Measurements from ENCODE around the gene UBD.

Gene UBD

DNA sequence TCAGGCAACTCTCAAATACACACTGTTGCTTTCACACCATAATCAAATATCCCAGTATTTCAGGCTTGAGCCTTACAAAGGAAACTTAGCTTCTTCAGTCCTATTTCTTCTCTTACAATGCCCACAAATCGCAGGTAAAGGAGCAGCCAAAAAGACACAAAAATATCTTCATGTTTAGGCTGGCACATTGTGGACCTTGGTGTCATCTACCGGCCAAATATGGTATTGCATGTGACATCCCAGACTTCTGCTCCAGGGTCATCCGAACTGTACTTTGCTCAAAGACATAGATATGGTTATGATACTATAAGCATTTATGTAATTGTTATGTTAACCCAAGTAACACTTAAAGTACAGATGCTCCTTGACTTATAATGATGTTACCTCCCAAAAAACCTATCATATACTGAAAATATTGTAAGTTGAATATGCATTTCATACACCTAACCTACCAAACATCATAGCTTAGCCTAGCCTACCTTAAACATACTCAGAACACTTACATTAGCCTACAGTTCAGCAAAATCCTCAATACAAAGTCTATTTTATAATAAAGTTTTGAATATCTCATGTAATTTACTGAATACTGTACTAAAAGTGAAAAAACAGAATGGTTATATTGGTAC is 30.0 kb upstream of the UBD start:
- TF ChIP-seq TAF1 (IDR thresholded peaks at IDR 0.05; ENCODE audit: low read depth), result no peak
- no peak for TF ChIP-seq EGR1 (IDR thresholded peaks at IDR 0.05)
- no peak for TF ChIP-seq CREB1 (IDR thresholded peaks at IDR 0.05; ENCODE audit: low read depth)
- no peak for TF ChIP-seq ZBTB7A (IDR thresholded peaks at IDR 0.05; ENCODE audit: low read depth)
- no peak for TF ChIP-seq EP300 (IDR thresholded peaks at IDR 0.05; ENCODE audit: borderline replicate concordance)
- peak; percentile 93 for TF ChIP-seq RAD21 (IDR thresholded peaks at IDR 0.05; ENCODE audit: low read depth)
- TF ChIP-seq, protein P1, sequence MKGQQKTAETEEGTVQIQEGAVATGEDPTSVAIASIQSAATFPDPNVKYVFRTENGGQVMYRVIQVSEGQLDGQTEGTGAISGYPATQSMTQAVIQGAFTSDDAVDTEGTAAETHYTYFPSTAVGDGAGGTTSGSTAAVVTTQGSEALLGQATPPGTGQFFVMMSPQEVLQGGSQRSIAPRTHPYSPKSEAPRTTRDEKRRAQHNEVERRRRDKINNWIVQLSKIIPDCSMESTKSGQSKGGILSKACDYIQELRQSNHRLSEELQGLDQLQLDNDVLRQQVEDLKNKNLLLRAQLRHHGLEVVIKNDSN (IDR thresholded peaks at IDR 0.05), result no peak
- TF ChIP-seq, protein P2, sequence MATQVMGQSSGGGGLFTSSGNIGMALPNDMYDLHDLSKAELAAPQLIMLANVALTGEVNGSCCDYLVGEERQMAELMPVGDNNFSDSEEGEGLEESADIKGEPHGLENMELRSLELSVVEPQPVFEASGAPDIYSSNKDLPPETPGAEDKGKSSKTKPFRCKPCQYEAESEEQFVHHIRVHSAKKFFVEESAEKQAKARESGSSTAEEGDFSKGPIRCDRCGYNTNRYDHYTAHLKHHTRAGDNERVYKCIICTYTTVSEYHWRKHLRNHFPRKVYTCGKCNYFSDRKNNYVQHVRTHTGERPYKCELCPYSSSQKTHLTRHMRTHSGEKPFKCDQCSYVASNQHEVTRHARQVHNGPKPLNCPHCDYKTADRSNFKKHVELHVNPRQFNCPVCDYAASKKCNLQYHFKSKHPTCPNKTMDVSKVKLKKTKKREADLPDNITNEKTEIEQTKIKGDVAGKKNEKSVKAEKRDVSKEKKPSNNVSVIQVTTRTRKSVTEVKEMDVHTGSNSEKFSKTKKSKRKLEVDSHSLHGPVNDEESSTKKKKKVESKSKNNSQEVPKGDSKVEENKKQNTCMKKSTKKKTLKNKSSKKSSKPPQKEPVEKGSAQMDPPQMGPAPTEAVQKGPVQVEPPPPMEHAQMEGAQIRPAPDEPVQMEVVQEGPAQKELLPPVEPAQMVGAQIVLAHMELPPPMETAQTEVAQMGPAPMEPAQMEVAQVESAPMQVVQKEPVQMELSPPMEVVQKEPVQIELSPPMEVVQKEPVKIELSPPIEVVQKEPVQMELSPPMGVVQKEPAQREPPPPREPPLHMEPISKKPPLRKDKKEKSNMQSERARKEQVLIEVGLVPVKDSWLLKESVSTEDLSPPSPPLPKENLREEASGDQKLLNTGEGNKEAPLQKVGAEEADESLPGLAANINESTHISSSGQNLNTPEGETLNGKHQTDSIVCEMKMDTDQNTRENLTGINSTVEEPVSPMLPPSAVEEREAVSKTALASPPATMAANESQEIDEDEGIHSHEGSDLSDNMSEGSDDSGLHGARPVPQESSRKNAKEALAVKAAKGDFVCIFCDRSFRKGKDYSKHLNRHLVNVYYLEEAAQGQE (IDR thresholded peaks at IDR 0.05; ENCODE audit: low read depth), result no peak

DNA sequence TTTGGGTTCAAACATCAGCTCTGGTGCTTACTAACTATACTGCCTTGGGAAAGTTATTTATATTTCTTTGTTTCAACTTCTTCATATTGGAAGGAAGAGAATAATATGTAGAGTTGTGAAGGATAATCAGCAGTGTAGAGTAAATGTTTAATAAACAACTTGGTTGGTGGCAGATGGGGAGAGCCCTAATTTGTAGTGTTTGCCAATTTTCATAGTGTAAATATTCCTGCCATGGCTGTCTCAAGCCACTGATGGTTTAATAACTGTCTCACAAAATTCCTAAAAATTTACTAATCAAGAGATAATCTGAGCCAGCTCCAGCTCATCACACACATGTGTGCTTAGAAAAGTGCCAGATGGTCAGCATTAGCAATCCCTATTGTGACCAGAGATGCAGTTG is 25.3 kb upstream of the UBD start, which contains the start of gene OR2H2:
TSS of gene OR2H2 (plus strand) at position 301 of the 400 bp plus-strand sequence. CDS start 2,824 bp downstream, outside the sequence.
- TF ChIP-seq RAD21 (IDR thresholded peaks at IDR 0.05; ENCODE audit: low read depth) (no peak), YY1 (IDR thresholded peaks at IDR 0.05; ENCODE audit: low read depth) (no peak), EP300 (IDR thresholded peaks at IDR 0.05; ENCODE audit: borderline replicate concordance) (no peak), FOXM1 (IDR thresholded peaks at IDR 0.05; ENCODE audit: borderline replicate concordance, low read depth) (no peak), ZBTB7A (IDR thresholded peaks at IDR 0.05; ENCODE audit: low read depth) (no peak)
- TF ChIP-seq, protein P1 (IDR thresholded peaks at IDR 0.05), result no peak
- TF ChIP-seq, protein P2 (IDR thresholded peaks at IDR 0.05; ENCODE audit: low read depth), result no peak

DNA sequence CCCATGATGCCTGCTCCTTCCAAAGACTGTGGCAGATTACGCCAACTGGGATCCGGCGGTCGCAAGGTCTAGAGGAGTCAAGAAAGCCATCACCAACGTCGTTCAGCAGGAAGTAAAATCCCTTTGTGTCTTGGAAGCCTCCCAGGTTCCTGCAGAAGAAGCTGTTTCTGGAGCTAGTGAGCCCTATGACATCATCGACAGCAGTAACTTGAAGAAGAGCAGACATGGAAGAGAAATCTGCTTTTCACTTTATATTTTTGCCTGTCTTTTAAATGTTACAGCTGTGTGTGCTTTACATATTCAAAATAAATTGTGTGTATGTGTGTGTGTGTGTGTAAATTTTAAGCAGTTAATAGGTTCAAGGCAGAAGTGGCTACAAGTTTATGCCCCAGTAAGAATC is 18.0 kb upstream of the UBD start:
- TF ChIP-seq EP300 (IDR thresholded peaks at IDR 0.05; ENCODE audit: borderline replicate concordance) (no peak), RAD21 (IDR thresholded peaks at IDR 0.05; ENCODE audit: low read depth) (no peak), TAF1 (IDR thresholded peaks at IDR 0.05; ENCODE audit: low read depth) (no peak), TCF12 (IDR thresholded peaks at IDR 0.05; ENCODE audit: low read depth) (no peak), NFIC (IDR thresholded peaks at IDR 0.05) (no peak), FOXM1 (IDR thresholded peaks at IDR 0.05; ENCODE audit: borderline replicate concordance, low read depth) (no peak), ZBTB7A (IDR thresholded peaks at IDR 0.05; ENCODE audit: low read depth) (no peak), TEAD4 (IDR thresholded peaks at IDR 0.05) (no peak), CREB1 (IDR thresholded peaks at IDR 0.05; ENCODE audit: low read depth) (no peak), EGR1 (IDR thresholded peaks at IDR 0.05) (no peak), YY1 (IDR thresholded peaks at IDR 0.05; ENCODE audit: low read depth) (no peak), CEBPB (IDR thresholded peaks at IDR 0.05) (no peak)
- TF ChIP-seq, protein P2 (IDR thresholded peaks at IDR 0.05; ENCODE audit: low read depth), result no peak
- TF ChIP-seq, protein P3, sequence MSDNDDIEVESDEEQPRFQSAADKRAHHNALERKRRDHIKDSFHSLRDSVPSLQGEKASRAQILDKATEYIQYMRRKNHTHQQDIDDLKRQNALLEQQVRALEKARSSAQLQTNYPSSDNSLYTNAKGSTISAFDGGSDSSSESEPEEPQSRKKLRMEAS (IDR thresholded peaks at IDR 0.05), result no peak
- TF ChIP-seq, protein P1 (IDR thresholded peaks at IDR 0.05), result no peak

DNA sequence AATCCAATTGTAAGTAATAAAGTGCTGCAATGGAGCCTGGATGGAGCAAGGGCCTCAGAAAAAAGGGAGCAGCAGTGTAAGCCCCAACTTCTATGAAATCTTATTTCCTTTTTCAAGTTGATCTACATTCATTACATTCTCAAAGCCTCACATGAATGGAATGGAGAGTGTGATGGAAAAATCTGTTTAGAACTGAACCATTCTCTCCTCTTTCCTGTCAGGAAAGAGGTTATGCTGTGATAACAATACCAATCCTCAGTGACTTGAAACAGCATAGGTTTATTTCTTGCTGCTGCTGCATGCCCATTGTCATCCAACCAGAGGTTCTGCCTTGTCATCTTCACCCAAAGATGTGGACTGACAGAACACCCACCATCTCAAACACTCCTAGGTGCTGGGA is 16.5 kb upstream of the UBD start:
- TF ChIP-seq, protein P1 (IDR thresholded peaks at IDR 0.05), result no peak

Measured in Ishikawa (cell line).